ENCODE measurements around the gene TAS2R31.
"Not testable (repeated sequence)": the region's sequence is repeated elsewhere in the genome, so short reads cannot be mapped to it uniquely, and the experiment has no call there.

The TAS2R31 gene, protein sequence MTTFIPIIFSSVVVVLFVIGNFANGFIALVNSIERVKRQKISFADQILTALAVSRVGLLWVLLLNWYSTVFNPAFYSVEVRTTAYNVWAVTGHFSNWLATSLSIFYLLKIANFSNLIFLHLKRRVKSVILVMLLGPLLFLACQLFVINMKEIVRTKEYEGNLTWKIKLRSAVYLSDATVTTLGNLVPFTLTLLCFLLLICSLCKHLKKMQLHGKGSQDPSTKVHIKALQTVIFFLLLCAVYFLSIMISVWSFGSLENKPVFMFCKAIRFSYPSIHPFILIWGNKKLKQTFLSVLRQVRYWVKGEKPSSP

DNA sequence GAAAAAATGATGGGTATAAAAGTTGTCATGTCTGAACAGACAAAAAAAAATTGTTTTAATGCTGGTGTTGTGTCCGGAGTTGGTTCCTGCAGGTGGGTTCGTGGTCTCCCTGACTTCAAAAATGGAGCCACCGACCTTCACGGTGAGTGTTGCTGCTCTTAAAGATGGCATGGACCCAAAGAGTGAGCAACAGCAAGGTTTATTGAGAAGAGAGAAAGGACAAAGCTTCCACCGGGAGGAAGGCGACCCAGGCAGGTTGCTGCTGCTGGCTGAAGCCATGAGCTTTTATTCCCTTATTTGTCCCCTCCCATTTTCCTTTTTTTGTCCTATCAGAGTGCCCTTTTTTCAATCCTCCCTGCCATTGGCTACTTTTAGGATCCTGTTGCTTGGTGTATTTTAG lies at the start of gene TAS2R31:
Gene TAS2R31, minus strand, starts transcription at position 101 of the 400 bp plus-strand sequence. Its CDS starts 72 bp downstream, at position 29.
- no peak for DNase-seq

DNA sequence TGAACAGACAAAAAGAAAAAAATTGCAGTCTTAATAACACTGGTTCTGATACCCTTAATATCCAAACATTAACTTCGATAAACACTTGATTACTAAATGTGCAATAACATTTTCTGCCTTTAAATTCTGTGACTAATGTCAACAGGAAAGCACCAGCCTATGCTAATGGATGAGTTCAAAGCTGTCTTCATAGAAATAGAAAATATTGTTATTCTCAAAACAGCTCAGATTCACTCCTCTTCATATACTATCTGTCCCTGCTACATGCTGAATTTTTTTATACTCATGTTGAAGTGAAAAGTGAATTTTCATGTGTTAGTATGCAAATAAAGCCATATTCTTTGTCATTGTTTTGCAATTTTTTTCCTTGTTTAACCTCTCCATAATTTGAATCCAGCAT lies 47.0 kb upstream of the TAS2R31 start:
- no peak for DNase-seq

DNA sequence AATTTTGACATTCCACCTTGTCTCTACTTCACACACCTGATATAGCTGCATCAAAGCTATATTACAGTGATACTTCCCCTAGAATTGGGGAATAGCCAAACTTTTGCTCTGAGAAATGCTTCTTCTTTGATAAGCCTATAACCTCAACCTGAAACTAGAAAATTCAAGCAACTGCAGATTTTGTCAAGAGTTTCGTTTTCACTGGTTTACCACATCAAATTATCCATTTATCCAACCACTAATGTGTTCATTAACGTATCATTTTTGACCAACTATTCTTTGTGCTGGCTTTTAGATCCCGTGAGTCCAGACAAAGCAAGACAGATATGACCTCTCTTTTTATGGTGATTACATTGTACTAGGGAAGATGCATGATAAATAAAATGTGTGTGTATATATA lies 44.4 kb upstream of the TAS2R31 start:
- DNase-seq: no peak

DNA sequence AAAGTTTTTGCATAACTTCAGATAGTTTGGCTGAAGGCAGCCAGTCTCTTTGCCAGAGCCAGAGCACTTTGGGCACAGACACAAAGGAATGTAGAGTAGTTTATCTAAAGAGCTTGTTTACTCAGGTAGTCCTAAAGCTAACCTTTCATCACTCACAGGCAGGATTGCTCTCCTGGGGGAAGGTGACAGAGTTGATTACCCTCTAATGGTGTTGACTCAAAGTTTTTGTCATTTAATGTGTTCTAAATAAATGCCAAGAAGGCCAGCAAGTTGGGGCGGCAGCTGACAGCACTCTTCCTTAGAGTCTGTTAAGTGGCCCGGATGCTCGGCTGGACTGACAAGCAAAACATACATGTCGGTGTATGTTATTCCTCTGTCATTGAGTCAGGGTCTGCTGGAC lies 40.2 kb upstream of the TAS2R31 start:
- no peak for DNase-seq

DNA sequence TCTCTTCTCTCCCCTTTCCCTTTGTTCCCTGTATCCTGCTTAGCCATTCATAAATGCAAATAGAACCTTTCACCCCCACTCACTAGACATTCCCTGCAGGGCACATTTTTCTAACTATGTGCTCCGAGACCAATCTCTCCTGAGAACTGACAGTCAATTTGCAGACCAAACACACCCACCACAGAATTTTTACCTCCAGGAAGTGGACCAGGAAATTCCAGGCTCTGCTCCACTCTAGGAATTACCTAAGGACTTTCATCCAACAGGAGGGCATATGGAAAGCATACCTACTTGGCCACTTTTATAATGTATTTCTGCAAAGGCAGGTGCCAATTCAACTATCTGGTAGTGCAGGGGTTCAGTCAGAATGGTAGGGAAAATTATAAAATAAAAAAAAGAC lies 39.8 kb upstream of the TAS2R31 start:
- no peak for DNase-seq

DNA sequence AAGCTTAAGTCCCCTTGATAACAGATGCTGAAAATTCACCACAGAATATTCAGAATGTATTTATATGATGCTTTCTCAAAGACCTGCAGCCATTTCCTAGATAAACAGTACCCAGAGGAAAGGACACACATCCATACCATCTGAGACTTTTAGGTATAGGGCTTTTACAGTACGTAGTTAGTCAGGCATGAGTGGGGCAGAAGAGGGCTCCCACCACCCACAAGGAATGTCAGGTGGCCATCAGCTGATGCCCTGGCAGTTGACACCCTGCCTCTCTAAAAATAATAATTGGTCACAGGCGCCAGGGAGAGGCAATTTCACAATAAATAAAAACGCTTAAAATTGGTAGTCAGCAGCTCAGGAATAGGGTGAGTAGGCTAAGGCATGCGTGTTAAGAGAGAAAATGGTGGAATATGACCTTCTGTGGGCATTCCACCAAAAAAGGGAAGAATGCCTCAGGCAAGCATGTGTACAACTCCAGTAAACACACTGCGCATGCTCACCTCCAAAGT lies 38.7 kb upstream of the TAS2R31 start:
- DNase-seq: no peak

DNA sequence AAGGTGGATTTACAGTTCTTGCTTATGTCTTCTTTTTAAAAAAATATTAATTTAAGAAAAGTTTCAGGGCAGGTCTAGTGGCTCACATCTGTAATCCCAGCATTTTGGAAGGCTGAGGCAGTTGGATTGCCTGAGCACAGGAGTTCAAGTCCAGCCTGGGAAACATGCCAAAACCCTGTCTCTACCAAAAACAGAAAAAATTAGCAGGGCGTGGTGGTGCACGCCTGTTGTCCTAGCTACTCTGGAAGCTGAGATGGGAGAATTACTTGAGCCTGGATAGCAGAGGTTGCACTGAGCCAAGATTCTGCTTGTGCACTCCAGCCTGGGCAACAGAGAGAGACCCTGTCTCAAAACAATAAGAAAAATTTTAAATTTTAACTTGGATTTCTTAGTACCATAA lies 36.3 kb upstream of the TAS2R31 start:
- DNase-seq: no peak

DNA sequence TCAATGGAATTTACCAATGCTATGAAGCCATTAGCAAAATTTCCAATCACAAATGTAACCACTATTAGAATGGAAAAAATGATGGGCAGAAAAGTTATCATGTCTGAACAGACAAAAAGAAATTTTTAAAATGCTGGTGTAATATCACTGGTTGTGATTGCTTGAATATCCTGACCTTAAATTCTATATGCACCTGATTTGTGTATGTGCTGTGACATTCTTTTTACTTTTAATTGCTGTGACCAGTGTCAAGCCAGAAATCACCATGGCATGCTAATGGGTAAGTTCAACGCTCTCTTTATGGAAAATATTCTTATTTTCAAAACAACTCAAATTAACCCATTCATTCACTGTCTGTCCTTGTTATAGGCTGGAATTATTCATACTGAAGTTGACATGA lies 31.0 kb upstream of the TAS2R31 start, which contains the start of gene TAS2R46:
Gene TAS2R46, minus strand, starts transcription at position 101 of the 400 bp plus-strand sequence. Its CDS starts 0 bp downstream, at position 101.
- DNase-seq: not testable (repeated sequence)

DNA sequence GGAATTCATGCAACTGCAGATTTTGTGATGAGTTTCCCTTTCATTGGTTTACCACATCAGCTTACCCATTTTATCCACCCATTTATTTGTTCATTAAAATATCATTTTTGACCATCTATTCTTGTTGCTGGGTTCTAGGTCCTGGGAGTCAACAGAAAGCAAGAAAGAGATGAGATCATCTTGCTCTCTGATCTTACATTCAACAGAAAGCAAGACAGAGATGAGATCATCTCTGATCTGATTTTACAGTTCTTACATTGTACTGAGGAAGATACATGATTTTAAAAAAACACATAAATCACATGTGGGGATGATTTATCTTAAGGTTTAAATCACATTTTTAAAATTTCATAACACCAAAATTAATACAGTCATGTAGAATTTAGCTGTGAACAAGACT lies 28.6 kb upstream of the TAS2R31 start:
- DNase-seq: no peak

DNA sequence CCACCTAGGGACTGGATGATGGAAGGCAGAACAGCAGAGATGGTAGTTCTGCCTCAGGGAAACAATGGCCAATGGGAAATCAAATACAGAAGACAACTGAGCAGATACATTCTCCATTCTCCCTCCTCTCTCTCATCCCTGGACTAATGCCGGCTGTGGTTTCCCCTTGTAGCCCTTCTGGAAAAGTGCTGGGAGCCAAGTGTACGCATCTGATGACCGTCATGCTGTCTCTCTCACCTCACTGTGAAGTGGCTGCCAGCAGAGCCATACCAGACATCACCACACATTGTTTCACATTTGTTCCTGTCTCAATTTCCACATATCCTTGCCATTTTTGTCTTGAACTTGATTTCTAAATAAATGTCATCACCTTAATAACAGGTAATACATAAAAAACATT lies 27.8 kb upstream of the TAS2R31 start:
- no peak for DNase-seq

DNA sequence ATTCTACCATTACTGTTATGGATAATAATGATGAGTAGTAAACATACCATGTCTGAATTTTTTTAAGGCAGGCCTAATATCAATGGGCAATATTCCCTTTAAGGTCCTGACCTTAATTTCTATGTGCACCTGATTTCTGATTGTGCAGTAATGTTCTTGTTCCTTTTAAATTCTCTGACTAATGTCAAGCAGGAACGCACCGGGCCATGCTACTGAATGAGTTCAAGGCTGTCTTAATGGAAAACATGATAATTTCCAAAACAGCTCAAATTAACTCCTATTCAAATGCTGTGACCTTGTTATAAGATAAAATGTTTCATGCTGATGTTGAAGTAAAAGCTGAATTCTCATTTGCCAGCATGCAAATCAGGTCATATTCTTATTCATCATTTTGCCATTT lies 24.1 kb upstream of the TAS2R31 start:
- DNase-seq: no peak

DNA sequence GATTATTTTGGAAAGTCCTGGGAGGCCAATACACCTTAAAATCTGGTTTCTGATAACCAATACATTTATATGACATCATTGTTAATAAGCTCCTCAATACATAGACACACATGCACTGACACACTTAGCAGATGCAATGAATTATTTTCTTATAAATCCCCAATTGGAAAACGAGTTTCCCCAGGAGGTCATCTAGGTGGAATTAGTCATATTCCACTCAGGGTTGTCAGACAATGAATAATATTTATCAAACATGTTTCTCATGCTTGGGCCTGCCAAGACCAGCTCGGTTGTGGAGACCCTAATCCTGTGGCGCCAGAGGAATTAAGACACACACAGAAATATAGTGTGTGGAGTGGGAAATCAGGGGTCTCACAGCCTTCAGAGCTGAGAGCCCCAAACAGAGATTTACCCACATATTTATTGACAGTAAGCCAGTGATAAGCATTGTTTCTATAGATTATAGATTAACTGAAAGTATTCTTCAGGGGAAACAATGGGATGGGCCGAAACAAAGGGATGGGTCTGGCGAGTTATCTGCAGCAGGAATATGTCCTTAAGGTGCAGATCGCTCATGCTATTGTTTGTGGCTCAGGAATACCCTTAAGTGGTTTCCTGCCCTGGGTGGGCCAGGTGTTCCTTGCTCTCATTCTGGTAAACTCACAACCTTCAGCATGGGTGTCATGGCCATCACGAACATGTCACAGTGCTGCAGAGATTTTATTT lies 18.8 kb upstream of the TAS2R31 start:
- not testable (repeated sequence) for DNase-seq

DNA sequence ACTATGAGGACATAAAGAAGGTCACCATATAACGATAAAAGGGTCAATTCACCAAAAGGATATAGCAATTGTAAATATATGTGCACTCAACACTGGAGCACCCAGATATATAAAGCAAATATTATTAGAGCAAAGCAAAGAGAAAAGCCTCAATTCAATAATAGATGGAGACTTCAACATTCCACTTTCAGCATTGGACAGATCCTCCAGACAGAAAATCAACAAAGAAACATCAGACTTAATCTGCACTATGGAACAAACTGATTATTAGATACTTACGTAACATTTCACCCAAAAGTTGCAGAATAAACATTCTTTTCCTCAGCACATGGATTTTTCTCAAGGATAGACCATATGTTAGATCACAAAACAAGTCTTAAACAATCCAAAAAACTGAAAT lies 10.2 kb upstream of the TAS2R31 start:
- not testable (repeated sequence) for DNase-seq

DNA sequence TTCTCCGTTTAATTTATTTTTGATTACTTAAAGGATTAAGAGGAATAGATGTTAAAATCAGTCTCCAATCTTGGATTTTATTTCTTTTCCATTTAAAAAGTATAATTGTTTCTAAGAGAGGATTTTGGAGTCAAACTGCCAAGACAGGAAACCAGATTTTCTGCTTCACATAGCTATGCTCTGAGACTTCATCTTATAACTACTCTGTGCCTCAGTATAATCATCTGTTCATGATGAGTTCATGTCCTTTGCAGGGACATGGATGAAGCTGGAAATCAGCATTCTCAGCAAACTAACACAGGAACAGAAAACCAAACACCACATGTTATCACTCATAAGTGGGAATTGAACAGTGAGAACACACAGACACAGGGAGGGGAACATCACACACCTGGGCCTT lies 9.0 kb upstream of the TAS2R31 start:
- DNase-seq: no peak

DNA sequence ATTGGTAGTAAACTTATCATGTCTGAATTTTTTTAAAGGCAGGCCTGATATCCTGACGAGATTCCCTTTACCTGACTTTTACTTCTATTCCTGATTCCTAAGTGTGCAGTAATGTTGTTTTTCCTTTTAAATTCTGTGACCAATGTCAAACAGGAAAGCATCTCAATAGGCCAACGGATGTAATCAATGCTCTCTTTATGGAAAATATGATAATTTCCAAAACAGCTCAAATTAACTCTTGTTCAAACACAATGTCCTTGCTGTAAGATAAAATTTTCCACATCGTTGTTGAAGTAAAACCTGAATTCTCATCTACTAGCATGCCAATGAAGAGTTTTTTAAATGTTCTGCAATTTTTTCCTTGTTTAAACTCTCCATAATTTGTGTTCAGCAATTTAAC lies 8.0 kb upstream of the TAS2R31 start:
- no peak for DNase-seq

DNA sequence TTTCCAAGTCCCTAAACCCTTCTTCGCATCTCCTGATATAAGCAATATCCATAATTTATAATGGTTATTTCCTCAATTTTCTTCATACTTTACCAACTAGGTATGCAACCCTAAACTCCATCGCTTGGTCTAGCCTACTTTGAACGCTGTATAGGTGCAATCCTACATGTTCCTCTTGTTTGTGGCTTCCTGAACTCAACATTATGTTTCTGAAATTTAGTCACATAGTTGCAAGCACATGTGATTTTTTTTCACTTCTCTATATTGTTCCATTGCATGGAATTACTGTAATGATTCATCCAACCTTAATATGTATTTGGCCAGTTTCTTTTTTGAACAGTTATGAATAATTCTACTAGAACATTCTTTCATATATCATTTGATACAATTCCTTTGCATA lies 2.8 kb upstream of the TAS2R31 start:
- not testable (repeated sequence) for DNase-seq

DNA sequence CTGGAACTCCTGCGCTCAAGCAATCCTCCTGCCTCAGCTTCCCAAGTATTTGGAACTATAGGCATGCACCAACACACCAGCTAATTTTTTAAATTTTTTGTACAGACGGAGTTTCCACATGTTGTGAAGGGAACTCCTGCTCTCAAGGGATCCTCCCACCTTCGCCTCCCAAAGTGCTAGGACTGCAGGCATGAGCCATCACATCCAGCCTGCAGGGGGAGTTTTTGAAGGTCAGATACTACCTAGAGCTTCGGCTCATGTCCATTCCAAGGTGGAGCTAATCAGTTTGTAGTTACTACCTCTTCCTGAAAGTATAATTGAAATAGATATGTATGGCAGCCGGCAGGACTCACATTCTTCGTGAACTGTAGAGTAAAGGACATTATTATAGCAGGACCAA lies 5.1 kb downstream of the TAS2R31 start:
- no peak for DNase-seq

DNA sequence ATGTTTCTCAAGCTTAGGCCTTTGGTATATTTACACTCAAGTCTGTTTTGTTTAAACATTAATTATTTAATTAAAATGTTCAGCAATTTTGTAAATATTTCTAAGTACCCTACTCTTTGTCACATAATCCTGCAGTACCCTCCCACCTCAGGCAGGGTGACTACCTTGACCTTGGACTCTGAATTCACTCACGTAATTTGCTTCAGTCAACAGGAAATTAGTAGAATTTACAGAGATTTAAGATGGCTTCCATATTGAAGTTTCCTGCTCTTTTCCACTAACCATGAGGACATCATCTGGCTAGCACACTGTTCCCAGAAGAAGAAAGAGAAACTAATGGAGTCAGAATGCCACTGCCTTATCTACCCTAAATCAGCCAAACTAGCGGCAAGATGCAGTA lies 7.8 kb downstream of the TAS2R31 start:
- DNase-seq: no peak

DNA sequence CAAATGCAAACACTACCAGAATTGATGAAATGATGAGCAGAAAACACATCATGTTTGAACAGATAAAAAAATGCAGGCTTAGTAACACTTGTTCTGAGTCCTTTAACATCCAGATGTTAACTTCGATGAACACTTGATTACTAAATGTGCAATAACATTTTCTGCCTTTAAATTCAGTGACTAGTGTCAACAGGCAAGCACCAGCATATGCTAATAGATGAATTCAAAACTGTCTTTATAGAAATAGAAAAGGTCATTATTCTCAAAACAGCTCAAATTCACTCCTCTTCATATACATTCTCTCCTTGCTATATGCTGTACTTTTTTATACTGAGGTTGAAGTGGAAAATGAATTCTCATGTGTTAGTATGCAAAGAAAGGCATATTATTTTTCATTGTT lies 8.7 kb downstream of the TAS2R31 start, which contains the start of gene TAS2R19:
Gene TAS2R19, minus strand, starts transcription at position 101 of the 400 bp plus-strand sequence. Its CDS starts 49 bp downstream, at position 52.
- no peak for DNase-seq

DNA sequence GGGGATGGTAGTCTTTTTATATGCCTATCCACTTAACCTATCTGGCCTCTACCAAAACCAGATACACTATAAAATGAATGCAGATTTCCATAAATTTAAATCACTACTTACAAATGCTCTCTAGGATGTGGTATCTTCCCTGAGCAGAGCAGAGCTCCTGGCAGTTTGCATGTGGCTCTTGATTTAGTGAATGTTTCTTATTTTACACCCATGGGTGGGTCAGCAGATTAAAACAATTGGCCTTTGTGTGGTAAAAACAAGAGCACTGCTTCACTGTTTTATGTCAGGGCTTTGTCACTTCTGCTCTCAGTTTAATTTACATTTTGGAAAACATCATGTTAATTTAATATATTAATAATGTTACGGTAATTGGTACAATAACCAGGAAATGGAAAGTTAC lies 14.3 kb downstream of the TAS2R31 start:
- DNase-seq: no peak

DNA sequence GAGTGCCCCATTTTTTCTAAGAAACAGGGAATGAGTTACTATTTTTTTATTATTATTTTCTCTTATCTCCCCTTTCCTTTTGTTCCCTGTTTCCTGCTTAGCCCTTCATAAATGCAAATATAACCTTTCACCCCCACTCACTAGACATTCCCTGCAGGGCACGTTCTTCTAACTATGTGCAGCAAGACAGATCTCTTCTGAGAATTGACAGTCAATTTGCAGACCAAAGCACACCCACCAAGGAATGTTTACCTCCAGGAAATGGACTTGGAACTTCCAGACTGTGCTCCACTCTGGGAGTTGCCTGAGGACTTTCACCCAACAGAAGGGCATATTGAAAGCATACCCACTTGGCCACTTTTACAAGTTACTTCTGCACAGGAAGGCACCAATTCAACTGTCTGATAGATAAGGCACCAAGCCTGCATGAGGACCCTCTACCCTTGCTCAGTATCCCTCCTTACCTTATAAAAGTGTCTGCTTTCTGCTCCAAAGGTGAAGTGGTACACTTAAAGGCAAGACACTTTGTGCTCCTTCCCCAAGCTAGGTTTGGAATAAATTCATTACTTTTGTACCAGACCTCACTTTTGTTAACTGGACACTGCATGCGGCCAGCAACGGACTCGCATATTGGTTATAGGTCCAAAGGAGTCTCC lies 15.3 kb downstream of the TAS2R31 start:
- no peak for DNase-seq

DNA sequence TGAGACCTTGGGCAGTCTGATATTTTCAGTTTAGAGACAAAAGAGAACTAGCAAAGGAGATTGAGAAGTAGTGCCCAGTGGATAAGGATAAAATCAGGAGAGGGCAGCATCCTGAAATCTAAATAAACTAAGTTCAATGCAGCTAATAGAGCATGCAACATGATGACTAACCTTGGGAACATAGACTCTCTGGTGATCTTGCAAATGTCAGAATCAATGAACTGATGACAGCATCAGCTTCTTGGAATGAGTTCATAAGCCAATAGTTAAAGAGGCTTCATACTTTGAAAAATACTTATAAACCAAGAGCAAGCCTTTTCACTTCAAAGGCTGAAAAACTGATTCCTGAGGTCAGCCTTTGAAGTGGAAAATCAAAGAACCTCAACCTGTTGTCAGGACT lies 17.0 kb downstream of the TAS2R31 start:
- DNase-seq: no peak

DNA sequence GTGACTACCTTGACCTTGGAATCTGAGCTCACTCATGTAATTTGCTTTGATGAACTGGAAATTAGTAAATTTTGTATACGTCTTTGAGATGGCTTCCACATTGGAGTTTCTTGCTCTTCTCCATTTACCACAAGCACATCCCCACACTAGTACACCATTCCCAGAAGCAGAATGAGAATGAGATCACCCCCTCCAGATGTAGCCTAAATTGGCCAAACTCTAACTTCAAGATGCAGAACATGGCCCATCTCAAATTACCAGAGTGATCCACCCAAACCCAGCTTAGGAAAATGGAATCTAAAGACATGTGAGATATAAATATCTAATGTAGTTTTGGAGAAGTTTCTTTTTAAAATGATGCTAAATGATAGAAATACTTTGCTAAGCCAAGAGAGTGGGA lies 23.6 kb downstream of the TAS2R31 start:
- DNase-seq: no peak

DNA sequence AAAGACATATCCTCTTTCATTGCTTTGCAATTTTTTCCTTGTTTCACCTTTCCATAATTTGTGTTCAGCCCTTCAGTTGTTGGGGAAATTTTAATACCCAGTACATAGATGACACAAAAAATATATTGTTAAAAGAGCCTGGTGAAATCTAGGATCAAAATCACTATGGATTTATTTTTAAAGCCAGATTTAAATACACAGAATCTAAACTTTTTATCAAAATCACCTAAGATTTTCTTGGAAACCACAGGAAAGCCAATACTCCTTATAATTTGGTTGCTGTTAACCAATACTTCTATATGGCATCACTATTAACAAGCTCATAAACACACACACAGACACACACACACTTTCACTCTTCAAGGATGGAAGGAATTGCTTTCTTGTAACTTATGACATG lies 33.0 kb downstream of the TAS2R31 start, which contains the start of gene TAS2R20:
Gene TAS2R20, minus strand, starts transcription at position 101 of the 400 bp plus-strand sequence. CDS start 429 bp downstream, outside the sequence.
- no peak for DNase-seq
